Measurements from ENCODE around the gene CER1.

CER1 gene

GRCh38 chr9:14761584-14761983 is 39.1 kb upstream of the CER1 start:
- no peaks in the 10 kb centered on the region for H3K36me3 ChIP-seq (ENCODE audit: control insufficient read depth, insufficient read depth, low read length)
- no peak for TF ChIP-seq CTCF (IDR thresholded peaks at IDR 0.05; ENCODE audit: insufficient read depth, low read length, poor library complexity, severe bottlenecking)
- DNase-seq (ENCODE audit: extremely low read depth, insufficient read length) = no peak
- no peak overlapping the region for H3K4me3 ChIP-seq (replicated peaks; ENCODE audit: low read depth, low read length)
- no peaks in the 10 kb centered on the region for H3K27me3 ChIP-seq (replicated peaks; ENCODE audit: control insufficient read depth, insufficient read depth, low read length)

DNA sequence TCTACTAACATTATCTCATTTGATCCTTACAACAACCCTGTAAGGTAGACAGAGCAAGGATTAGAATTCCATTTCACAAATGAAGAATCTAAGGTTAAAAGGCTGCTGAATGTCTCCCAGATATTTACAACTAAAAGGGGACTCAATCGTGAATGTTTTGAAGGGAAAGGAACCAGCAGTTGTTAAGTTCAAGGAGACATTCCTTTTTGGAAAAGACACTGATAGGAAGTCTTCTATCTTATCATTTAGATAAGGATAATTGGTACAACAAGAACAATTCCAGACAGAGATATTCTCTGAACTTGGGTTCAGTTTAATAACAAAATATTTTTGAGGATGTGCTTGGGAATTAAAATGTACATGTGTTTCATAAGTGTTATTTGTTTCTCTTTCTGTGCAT is 37.5 kb upstream of the CER1 start:
- no peak for DNase-seq (ENCODE audit: extremely low read depth, insufficient read length)
- Histone ChIP-seq H3K4me3 (replicated peaks; ENCODE audit: low read depth, low read length) (no peak overlapping the region), H3K27me3 (replicated peaks; ENCODE audit: control insufficient read depth, insufficient read depth, low read length) (no peaks in the 10 kb centered on the region), H3K36me3 (ENCODE audit: control insufficient read depth, insufficient read depth, low read length) (no peaks in the 10 kb centered on the region)
- TF ChIP-seq CTCF (IDR thresholded peaks at IDR 0.05; ENCODE audit: insufficient read depth, low read length, poor library complexity, severe bottlenecking) = no peak

GRCh38 chr9:14756291-14756690 is 33.8 kb upstream of the CER1 start:
- no peak for DNase-seq (ENCODE audit: extremely low read depth, insufficient read length)
- peaks cover 1% of the 10 kb centered on the region; the same call in 1 of the 2 replicates for H3K27me3 ChIP-seq (replicated peaks; ENCODE audit: control insufficient read depth, insufficient read depth, low read length)
- no peak overlapping the region for H3K4me3 ChIP-seq (replicated peaks; ENCODE audit: low read depth, low read length)
- no peaks in the 10 kb centered on the region for H3K36me3 ChIP-seq (ENCODE audit: control insufficient read depth, insufficient read depth, low read length)
- no peak for TF ChIP-seq CTCF (IDR thresholded peaks at IDR 0.05; ENCODE audit: insufficient read depth, low read length, poor library complexity, severe bottlenecking)

- H3K4me3 ChIP-seq (replicated peaks; ENCODE audit: low read depth, low read length) = no peak overlapping the region
- no peaks in the 10 kb centered on the region for H3K36me3 ChIP-seq (ENCODE audit: control insufficient read depth, insufficient read depth, low read length)
- DNase-seq (ENCODE audit: extremely low read depth, insufficient read length) = no peak
- H3K27me3 ChIP-seq (replicated peaks; ENCODE audit: control insufficient read depth, insufficient read depth, low read length) = peaks cover 1% of the 10 kb centered on the region; the same call in 1 of the 2 replicates
- TF ChIP-seq CTCF (IDR thresholded peaks at IDR 0.05; ENCODE audit: insufficient read depth, low read length, poor library complexity, severe bottlenecking) = no peak
Measured at GRCh38 chr9:14752871-14753270, 30.3 kb upstream of the CER1 start.

GRCh38 chr9:14752271-14752670 is 29.7 kb upstream of the CER1 start:
- TF ChIP-seq CTCF (IDR thresholded peaks at IDR 0.05; ENCODE audit: insufficient read depth, low read length, poor library complexity, severe bottlenecking) = no peak
- no peaks in the 10 kb centered on the region for H3K36me3 ChIP-seq (ENCODE audit: control insufficient read depth, insufficient read depth, low read length)
- DNase-seq (ENCODE audit: extremely low read depth, insufficient read length) = no peak
- H3K27me3 ChIP-seq (replicated peaks; ENCODE audit: control insufficient read depth, insufficient read depth, low read length) = peaks cover 1% of the 10 kb centered on the region; the same call in 1 of the 2 replicates
- no peak overlapping the region for H3K4me3 ChIP-seq (replicated peaks; ENCODE audit: low read depth, low read length)

DNA sequence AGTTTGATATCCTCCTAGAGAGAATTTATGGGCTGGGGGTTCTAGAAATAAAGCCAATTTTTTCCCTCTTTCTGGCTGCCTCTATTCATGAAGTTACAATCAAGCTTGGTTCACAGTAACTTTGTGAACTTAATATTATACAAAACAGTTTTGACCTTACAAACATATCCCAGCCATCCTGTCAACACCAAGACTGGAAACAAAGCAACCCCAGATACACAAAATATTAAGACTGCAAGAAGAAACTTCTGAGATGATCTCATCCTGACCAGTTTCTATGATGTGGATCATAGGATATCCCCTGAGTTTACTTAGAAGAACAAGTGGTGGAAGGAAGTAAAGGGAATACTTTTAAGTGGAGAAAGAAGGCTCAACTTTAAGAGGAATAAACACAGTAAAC is 28.3 kb upstream of the CER1 start:
- TF ChIP-seq CTCF (IDR thresholded peaks at IDR 0.05; ENCODE audit: insufficient read depth, low read length, poor library complexity, severe bottlenecking) = no peak
- no peak for DNase-seq (ENCODE audit: extremely low read depth, insufficient read length)
- Histone ChIP-seq H3K4me3 (replicated peaks; ENCODE audit: low read depth, low read length) (no peak overlapping the region), H3K36me3 (ENCODE audit: control insufficient read depth, insufficient read depth, low read length) (no peaks in the 10 kb centered on the region), H3K27me3 (replicated peaks; ENCODE audit: control insufficient read depth, insufficient read depth, low read length) (peaks cover 1% of the 10 kb centered on the region; the same call in 1 of the 2 replicates)

Data from GM06990 (cell line).